ENCODE results near the gene MCM8.

Gene MCM8

GRCh38 chr20:5919626-5920544 is 30.6 kb upstream of the MCM8 start:
- no peak for TF ChIP-seq CTCF (IDR thresholded peaks at IDR 0.05; ENCODE audit: low read depth, low read length)
- no peak for DNase-seq (ENCODE audit: extremely low read depth, low read depth)

GRCh38 chr20:5920581-5920980 is 29.9 kb upstream of the MCM8 start:
- no peak for TF ChIP-seq CTCF (IDR thresholded peaks at IDR 0.05; ENCODE audit: low read depth, low read length)
- DNase-seq (ENCODE audit: extremely low read depth, low read depth) = no peak

- no peak for DNase-seq (ENCODE audit: extremely low read depth, low read depth)
These were observed 27.0 kb upstream of the MCM8 start for GRCh38 chr20:5923493-5923892.

GRCh38 chr20:5925551-5925950 is 24.9 kb upstream of the MCM8 start:
- no peak for TF ChIP-seq CTCF (IDR thresholded peaks at IDR 0.05; ENCODE audit: low read depth, low read length)
- no peak for DNase-seq (ENCODE audit: extremely low read depth, low read depth)

More at GRCh38 chr20:5923493-5923892, 27.0 kb upstream of the MCM8 start:
- no peak for TF ChIP-seq CTCF (IDR thresholded peaks at IDR 0.05; ENCODE audit: low read depth, low read length)

- no peak for TF ChIP-seq CTCF (IDR thresholded peaks at IDR 0.05; ENCODE audit: low read depth, low read length)
- DNase-seq (ENCODE audit: extremely low read depth, low read depth) = no peak
These were observed 22.5 kb upstream of the MCM8 start for GRCh38 chr20:5927749-5928462.

- TF ChIP-seq CTCF (IDR thresholded peaks at IDR 0.05; ENCODE audit: low read depth, low read length) = no peak
- DNase-seq (ENCODE audit: extremely low read depth, low read depth) = no peak
These were observed 21.4 kb upstream of the MCM8 start for GRCh38 chr20:5928836-5929715.
